HFF-Myc (cell line): ENCODE data around the gene TFF1.

Source experiments
- DNase-seq: peaks from one replicate; pipeline ENCODE4 v3.0.0-alpha.2; 2011; ENCODE audit warnings: low read depth; ENCODE audit errors: extremely low read depth
- H3K4me3 ChIP-seq: replicated peaks from 2 replicates; pipeline ENCODE4 v1.5.1; 2011; ENCODE audit warnings: low read depth, mild to moderate bottlenecking, control low read depth, low read length
- CTCF ChIP-seq: IDR thresholded peaks from 2 replicates; pipeline ENCODE4 v1.5.1; 2012; ENCODE audit warnings: mild to moderate bottlenecking, low read depth, low read length, control low read depth; ENCODE audit errors: missing control alignments

The TFF1 gene

GRCh38 chr21:42360317-42360716 lies 6.0 kb downstream of the TFF1 start:
- no peak overlapping the region for H3K4me3 ChIP-seq
- DNase-seq = no peak
- TF ChIP-seq CTCF = peak; percentile 20

GRCh38 chr21:42358937-42359336 lies 7.4 kb downstream of the TFF1 start:
- H3K4me3 ChIP-seq = no peak overlapping the region
- no peak for TF ChIP-seq CTCF
- no peak for DNase-seq

GRCh38 chr21:42358261-42358660 lies 8.1 kb downstream of the TFF1 start:
- DNase-seq = no peak
- TF ChIP-seq CTCF = no peak
- H3K4me3 ChIP-seq = no peak overlapping the region

GRCh38 chr21:42357307-42357706 lies 9.0 kb downstream of the TFF1 start:
- H3K4me3 ChIP-seq = no peak overlapping the region
- no peak for TF ChIP-seq CTCF
- no peak for DNase-seq

- no peak overlapping the region for H3K4me3 ChIP-seq
- TF ChIP-seq CTCF = no peak
- no peak for DNase-seq
These were observed 9.7 kb downstream of the TFF1 start for GRCh38 chr21:42356650-42357049.

GRCh38 chr21:42356046-42356445 lies 10.3 kb downstream of the TFF1 start:
- DNase-seq = no peak
- TF ChIP-seq CTCF = no peak

GRCh38 chr21:42353623-42354022 lies 12.7 kb downstream of the TFF1 start:
- TF ChIP-seq CTCF = no peak
- H3K4me3 ChIP-seq = no peak overlapping the region
- no peak for DNase-seq

More at GRCh38 chr21:42356046-42356445, 10.3 kb downstream of the TFF1 start:
- no peak overlapping the region for H3K4me3 ChIP-seq
